GM19468 (cell line): Measurements from ENCODE around the gene TRAFD1.
A peak's percentile ranks its signal among the peaks of the same experiment; 100 is the strongest.
"Not testable (repeated sequence)": the region's sequence is repeated elsewhere in the genome, so short reads cannot be mapped to it uniquely, and the experiment has no call there.

Source experiments
- ATAC-seq: cut with Tn5 transposase; IDR thresholded peaks from one replicate; pipeline ENCODE4 v1.9.1; 2021; ENCODE audit warnings: mild to moderate bottlenecking, moderate library complexity, moderate number of reproducible peaks; ENCODE audit not compliant: unreplicated experiment; ENCODE audit errors: extremely low read depth

The TRAFD1 gene, protein sequence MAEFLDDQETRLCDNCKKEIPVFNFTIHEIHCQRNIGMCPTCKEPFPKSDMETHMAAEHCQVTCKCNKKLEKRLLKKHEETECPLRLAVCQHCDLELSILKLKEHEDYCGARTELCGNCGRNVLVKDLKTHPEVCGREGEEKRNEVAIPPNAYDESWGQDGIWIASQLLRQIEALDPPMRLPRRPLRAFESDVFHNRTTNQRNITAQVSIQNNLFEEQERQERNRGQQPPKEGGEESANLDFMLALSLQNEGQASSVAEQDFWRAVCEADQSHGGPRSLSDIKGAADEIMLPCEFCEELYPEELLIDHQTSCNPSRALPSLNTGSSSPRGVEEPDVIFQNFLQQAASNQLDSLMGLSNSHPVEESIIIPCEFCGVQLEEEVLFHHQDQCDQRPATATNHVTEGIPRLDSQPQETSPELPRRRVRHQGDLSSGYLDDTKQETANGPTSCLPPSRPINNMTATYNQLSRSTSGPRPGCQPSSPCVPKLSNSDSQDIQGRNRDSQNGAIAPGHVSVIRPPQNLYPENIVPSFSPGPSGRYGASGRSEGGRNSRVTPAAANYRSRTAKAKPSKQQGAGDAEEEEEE

DNA sequence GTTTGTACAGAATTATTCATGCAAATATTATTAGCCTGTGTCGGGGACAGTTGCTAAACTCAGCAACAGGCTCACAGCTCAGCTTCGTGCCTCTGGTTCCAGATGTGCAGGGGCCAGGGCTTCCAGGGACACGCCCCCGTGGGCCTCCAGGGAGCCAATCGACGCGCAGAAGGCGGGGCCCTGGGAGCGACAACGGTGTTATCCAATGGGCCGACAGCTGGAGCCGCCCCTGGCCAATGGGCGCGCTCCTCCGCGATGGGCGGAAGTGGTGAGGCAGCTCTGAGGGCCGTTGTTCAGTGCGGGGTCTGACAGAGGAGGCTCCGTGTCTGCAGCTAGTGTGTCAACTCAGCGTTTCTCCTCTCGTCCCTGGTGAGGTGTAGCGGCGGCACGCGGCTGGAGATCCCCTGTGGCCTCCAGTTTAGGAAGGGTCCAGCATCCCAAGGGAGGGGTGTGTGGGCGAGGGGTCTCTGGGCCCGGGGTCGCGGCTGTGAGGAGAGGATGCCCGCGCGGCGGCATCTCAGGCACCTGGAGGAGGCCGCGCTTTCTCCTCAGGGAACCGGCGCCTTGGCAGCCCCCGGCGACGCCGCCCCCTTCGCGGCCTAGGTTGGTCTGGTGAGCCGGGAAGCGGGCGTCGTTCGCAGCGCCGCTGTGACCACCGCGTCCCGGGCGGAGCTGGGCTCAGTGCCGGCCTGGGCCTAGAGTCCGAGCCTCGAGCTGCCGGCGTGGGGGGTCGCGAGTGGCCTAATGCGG lies at the start of gene TRAFD1:
TSS of gene TRAFD1 (plus strand) at position 311 of the 750 bp plus-strand sequence. CDS start 4,963 bp downstream, outside the sequence.
- peak; percentile 93 for ATAC-seq

GRCh38 chr12:112087055-112087850 lies 38.1 kb upstream of the TRAFD1 start:
- no peak for ATAC-seq

GRCh38 chr12:112087851-112088250 lies 37.5 kb upstream of the TRAFD1 start:
- no peak for ATAC-seq

- no peak for ATAC-seq
Measured at GRCh38 chr12:112091563-112091962, 33.8 kb upstream of the TRAFD1 start.

DNA sequence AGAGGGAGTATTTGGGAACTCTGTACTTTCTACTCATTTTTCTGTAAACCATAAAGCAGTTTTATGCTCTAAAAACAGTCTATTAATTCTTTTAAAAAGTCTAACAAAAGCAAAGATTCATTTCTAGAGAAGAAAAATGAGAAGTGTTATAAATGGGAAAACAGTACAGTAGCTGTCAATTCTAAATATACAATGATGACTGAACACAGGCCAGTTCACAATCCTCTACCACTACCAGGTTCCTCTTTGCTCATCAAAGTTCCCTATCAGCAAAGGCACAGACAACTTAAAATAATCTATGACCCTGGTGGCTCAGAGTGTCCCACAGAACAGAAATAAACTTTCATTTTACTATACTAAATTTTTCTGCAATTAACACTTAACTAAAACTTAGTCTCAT lies 29.3 kb upstream of the TRAFD1 start:
- ATAC-seq, result no peak

DNA sequence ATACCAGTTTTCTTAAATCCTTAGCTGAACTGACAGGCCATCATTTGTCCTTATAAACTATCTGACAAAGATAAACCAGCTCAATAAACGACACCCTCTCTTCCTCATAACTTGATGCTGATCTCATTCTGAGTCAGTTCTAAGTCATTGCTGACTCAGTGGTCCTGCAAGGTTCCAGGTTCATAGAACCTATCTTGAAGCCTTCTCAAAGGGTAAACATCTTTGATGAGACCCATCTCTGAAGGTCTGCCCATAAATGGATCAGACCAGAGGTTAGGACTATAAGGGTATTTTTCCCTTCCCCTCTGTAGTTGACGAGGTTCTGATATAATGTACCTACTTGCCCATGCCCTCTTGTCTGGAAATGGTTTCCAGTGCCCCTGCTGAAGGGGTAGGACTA lies 28.7 kb upstream of the TRAFD1 start:
- no peak for ATAC-seq

GRCh38 chr12:112097641-112098040 lies 27.7 kb upstream of the TRAFD1 start:
- ATAC-seq, result no peak

- not testable (repeated sequence) for ATAC-seq
Measured at GRCh38 chr12:112100500-112100899, 24.9 kb upstream of the TRAFD1 start.

GRCh38 chr12:112102127-112102526 lies 23.2 kb upstream of the TRAFD1 start:
- ATAC-seq, result no peak

DNA sequence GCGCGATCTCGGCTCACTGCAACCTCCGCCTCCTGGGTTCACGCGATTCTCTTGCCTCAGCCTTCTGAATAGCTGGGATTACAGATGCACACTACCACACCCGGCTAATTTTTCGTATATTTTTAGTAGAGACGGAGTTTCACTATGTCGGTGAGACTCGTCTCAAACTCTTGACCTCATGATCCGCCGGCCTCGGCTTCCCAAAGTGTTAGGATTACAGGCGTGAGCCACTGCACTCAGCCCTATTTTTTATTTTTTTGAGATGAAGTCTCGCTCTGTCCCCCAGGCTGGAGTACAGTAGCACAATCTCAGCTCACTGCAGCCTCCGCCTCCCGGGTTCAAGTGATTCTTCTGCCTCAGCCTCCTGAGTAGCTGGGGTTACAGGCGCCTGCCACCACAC lies 22.6 kb upstream of the TRAFD1 start:
- ATAC-seq, result not testable (repeated sequence)

GRCh38 chr12:112103758-112104503 lies 21.4 kb upstream of the TRAFD1 start:
- no peak for ATAC-seq

- no peak for ATAC-seq
Measured at GRCh38 chr12:112105891-112106290, 19.5 kb upstream of the TRAFD1 start.

DNA sequence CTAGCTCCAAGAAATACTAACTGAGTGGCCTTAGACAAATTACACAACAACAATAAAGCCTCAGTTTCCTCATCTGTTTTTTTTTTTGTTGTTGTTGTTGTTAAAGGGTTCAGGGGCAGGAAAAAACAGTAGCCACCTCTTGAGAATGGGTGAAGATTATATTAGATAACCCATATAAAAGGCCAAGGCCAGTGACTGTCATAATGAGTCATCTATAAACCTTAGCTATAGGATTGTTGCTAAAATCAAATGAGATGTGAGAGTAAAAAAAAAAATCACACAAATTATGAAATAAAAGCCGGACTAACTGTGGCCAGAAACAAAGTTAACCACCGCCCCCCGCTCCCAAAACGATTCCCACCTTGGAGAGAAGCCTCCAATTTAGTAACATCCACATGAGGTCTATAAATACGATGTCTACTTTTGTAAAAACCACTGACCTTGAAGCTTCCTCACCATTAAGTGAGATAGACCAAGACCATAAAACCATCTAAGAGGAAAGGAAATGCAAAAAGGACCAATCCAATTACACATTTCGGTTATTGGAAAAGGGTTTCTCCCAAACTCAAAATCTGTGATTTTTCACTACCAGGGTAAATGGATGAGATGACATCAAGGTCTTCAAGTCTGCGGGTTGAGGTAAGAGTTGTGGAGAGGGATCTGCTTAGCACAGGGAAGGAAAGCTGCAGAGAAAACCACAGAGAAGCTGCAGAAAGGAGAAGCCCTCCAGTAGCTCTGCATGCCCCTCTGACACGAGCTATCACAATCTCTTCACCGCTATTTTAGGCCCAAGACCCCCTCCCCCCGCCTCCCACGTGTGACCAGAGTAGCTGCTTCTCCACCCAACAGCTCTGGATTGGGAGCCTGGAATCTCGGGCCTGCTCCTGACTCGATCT lies 17.8 kb upstream of the TRAFD1 start:
- ATAC-seq, result no peak

GRCh38 chr12:112108202-112109079 lies 16.9 kb upstream of the TRAFD1 start, which contains the start of gene NAA25:
Gene NAA25, minus strand, starts transcription at chr12:112108783. Its CDS starts 10 bp downstream, at chr12:112108773.
- no peak for ATAC-seq

DNA sequence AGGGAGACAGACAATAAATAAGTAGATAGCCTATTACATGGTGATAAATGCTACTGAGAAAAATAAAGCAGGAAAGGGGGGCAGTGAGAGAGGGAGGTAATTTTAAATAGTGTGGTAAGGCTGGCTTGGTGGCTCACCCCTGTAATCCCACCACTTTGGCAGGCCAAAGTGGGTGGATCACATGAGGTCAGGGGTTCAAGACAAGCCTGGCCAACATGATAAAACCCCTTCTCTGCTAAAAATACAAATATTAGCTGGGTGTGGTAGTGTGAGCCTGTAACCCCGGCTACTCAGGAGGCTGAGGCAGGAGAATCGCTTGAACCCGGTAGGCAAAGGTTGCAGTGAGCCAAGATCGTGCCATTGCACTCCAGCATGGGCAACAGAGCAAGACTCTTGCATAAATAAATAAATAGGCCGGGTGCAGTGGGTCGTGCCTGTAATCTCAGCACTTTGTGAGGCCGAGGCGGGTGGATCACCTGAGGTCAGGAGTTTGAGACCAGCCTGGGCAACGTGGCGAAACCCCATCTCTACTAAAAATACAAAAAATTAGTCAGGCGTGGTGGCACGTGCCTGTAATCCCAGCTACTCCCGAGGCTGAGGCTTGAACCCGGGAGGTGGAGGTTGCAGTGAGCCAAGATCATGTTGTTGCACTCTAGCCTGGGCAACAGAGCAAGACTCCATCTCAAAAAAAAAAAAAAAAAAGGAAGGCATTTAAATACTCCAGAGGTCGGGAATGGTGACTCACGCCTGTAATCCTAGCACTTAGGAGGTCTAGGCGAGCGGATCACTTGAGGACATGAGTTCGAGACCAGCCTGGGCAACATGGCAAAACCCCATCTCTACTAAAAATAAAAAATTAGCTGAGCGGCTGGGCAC lies 14.3 kb upstream of the TRAFD1 start:
- ATAC-seq, result not testable (repeated sequence)

DNA sequence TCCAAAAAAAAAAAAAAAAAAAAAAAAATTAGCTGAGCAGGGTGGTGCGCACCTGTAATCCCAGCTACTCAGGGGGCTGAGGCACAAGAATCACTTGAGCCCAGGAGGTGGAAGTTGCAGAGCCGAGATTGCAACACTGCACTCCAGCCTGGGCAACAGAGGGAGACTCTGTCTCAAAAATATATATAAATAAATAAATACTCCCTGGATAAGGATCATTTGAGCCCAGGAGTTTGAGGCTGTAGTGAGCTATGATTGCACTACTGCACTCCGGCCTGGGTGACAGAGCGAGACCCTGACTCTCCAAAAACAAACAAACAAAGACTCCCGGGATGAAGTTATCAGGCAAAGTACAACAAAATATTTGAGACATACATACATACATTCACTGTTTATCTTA lies 13.4 kb upstream of the TRAFD1 start:
- no peak for ATAC-seq
